Dedifferentiated amniotic fluid mesenchymal stem cell (primary cell): ENCODE measurements around the gene RMRP.

Experiments
- DNase-seq: peaks from one replicate; pipeline ENCODE4 v3.0.0-alpha.2; 2016; ENCODE audit errors: extremely low spot score

Gene RMRP

GRCh38 chr9:35611230-35611797 is 46.5 kb downstream of the RMRP start:
- DNase-seq = peak; percentile 22

- no peak for DNase-seq
Observed at GRCh38 chr9:35609820-35610163, 48.0 kb downstream of the RMRP start.

GRCh38 chr9:35609001-35609819 is 48.6 kb downstream of the RMRP start:
- DNase-seq = no peak

GRCh38 chr9:35608221-35608620 is 49.6 kb downstream of the RMRP start:
- no peak for DNase-seq
